ENCODE measurements around the gene LMX1B.
"Not testable (repeated sequence)": the region's sequence is repeated elsewhere in the genome, so short reads cannot be mapped to it uniquely, and the experiment has no call there.

DNA sequence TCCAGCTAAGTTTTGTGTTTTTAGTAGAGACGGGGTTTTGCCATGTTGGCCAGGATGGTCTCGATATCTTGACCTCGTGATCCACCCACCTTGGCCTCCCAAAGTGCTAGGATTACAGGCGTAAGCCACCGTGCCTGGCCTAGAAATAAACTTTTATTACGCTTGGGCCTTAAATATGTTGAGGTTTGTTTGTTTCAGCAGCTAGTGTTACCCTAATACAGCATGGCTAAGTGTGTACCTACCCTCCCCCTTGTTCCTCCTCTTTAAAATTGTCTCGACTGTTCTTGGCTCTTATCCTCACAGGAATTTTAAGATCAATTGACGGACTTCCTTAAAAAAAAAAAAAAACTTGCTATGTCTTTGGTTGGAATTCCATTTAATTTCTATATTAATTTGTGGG, 114.5 kb downstream of the LMX1B start:
- TF ChIP-seq CTCF (conservative IDR thresholded peaks at IDR 0.05; ENCODE audit: low read depth, low read length); EZH2 (IDR thresholded peaks at IDR 0.05; ENCODE audit: low read length, unreplicated experiment): not testable (repeated sequence)
